NCI-H2227 treated with DMSO at 0.1 percent for 48 hours (cell line): ENCODE data around the gene KIF11.
A peak's percentile ranks its signal among the peaks of the same experiment; 100 is the strongest.
"Not testable (repeated sequence)": the region's sequence is repeated elsewhere in the genome, so short reads cannot be mapped to it uniquely, and the experiment has no call there.

ENCODE experiments used
- DNase-seq: peaks from one replicate; lab custom pipeline; 2025; lab: John Stamatoyannopoulos, UW

The KIF11 gene

DNA sequence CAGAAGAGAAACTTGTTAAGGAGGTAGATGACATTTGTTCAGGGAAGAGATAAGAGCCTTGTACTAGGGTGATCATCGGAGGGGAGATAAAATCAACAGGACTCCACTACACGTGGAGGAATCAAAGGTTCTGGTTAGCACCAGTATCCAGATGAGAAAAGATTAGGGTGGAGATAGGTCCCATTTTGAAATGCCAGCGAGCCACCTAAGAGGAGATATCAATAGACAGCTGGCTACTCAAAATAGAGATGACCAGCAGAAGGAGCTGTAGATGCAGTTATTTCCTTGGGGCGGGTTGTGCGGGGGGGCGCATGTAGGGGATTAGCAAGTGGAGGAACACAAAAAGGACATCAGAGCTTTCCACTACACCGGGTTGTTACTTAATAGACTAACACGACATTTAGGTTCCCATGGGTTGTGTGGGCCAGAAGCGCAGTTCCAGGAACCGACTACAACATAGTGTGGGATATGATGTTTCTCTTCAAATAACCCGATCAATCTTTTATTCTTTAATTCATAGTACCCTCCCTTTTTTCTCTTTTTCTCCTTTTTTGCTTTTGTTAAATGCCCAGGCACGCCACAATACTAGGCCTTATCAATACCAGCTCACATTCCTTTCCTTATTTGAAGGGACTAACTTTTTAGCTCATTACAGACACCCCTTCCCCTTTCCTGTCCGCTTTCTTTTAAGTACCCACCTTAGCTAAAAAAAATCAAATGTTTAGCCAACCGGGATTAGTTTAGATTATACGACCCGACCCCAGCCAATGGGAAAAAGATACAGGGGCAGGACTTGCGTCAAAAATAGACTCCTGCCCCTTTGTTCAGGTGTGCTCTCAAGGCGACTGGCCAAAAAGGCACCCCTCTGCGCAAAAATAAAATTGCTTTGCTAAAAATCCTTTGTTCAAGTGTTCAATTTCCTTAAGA lies 2.0 kb upstream of the KIF11 start:
- peak; percentile 38 for DNase-seq

DNA sequence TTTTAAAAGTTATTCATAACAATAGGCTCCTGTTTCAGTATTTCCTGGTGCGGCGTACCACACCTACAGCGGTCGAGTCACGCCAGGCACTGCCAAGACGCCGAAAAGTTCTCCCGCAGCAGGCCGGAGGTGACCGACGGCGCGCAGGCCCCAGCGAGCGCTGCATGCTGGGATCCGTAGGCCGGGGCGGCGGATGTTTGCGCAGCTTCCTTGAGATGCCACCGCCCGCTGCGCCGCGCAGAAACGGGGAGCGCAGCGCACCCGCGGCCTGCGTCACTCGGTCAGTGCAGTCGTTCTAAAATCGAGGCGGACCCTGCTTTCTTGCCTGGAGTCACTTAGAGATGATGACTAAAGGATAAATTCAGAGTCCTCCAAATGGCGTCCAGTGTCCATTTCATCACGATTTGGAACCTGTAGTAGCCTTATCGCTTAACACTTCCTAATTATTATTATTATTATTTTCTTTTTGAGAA lies 1.3 kb upstream of the KIF11 start:
- DNase-seq = peak; percentile 82

DNA sequence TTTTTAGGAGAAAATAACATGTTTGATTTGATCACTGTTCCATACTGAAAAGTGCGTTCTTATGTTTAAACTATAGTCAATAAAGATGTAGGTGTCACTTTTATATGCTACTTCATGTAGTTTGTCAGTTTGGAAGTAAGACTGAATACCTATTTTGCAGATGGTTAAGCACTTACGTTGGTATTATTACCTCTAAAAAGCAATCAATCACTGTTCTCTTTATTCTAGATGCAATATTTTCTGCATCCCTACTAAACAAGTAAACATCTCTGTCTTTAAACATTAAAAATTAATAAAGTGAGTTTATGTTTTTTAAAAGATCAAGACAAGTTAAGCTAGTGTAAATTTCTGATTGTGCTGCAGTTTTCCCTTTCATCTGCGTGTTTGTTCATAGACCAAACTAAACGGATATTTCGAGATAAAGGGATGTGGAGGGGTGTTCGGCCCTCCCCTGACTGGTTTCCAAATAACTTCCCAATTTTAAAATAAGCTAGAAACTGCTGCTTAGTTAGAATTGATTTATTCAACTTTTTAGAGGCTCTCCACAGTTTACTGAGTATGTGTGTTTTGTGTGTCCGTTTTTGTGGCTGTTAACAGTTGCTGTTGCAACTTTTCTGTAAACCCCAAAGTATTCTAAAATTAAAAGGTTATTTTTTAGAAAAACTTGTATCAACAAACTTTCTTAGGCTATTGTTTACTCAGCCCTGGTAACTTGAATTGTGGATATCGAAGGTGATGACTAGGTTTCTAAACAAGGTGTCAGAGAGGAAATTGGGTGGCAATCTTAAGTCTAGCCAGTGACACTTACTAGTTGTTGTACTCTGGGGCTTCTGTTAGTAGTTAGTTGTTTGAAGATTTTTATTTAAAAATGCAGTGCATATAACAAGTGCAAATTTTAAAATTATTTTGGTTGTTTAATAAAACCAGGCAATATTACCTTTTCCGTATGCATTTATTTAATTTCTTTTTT lies 974 bp downstream of the KIF11 start:
- no peak for DNase-seq

DNA sequence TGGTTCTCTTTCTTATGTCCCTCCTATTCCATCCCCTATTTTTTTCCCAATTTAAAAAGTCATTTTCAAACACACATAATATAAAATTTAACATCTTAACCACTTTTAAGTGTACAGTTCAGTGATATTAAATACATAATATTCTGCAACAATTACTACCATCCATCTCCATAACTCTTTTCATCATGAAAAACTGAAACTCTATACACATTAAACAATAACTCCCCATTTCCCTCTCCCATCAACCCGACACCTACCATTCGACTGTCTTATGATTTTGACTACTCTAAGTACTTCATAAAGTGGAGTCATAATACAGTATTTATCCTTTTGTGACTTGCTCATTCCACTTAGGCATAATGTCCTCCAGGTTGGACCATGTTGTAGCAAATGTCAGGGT lies 2.6 kb downstream of the KIF11 start:
- DNase-seq = no peak

DNA sequence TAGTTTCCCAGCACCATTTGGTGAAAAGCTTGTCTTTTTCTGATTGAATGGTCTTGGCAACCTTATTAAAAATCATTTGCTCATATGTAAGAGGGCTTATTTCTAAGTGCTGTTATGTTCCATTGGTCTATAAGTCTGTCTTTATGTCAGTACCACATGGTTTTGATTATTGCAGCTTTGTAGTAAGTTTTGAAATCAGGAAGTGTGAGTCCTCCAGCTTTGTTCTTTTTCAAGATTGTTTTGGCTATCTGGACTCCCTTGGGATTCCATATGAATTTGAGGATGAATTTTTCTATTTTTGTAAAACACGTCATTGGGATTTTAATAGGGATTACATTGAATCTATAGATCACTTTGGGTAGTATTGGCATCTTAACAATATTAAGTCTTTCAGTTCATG lies 5.4 kb downstream of the KIF11 start:
- DNase-seq = no peak

DNA sequence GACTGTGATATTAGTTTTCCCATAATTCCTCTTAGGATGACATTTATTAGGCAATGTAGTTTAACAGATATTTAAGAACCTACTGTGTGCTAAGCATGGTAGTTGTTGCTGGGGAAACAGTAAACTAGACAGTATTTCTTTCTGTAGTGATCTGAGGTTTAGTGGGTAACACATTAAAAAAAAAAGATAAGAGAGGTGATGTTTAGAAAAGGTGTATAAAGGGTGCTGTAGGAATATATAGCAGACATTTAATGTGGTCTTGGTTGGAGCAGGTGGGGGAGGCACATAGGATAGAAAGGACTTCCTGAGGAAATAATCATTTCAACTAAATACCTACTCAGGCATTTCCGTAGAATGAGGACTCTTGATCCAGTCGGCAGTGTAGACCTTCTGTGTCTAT lies 11.9 kb downstream of the KIF11 start:
- DNase-seq = no peak

DNA sequence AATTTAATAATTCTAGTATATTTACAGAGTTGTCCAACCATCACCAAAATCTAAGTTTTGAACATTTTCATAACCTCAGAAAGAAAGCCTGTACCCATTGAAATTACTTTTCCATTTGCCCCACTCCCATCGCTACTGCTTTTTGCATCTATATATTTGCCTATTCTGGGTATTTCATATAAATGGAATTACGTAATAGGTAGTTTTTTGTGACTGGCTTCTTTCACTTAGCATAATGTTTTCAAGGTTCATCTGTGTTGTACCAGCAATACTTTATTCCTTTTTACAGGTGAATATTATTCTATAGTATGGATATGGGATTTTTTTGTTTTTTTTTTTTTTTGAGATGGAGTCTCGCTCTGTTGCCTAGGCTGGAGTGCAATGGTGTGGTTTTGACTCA lies 22.6 kb downstream of the KIF11 start:
- DNase-seq = no peak

DNA sequence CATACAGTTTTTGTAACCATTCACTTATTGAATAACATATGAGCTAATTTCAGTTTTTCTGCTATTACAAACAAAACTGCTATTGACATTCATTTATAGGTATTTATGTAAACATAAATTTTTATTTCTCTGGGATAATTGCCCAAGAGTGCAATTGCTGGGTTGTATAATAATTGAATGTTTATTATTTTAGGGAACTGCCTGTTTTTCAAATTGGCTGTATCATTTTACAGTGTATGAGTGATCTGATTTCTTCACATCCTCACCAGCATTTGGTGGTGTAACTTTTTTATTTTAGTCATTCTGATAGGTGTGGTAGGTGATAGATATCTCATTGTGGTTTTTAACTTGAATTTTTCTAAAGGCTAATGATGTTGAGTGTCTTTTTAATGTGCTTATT lies 26.4 kb downstream of the KIF11 start:
- no peak for DNase-seq

DNA sequence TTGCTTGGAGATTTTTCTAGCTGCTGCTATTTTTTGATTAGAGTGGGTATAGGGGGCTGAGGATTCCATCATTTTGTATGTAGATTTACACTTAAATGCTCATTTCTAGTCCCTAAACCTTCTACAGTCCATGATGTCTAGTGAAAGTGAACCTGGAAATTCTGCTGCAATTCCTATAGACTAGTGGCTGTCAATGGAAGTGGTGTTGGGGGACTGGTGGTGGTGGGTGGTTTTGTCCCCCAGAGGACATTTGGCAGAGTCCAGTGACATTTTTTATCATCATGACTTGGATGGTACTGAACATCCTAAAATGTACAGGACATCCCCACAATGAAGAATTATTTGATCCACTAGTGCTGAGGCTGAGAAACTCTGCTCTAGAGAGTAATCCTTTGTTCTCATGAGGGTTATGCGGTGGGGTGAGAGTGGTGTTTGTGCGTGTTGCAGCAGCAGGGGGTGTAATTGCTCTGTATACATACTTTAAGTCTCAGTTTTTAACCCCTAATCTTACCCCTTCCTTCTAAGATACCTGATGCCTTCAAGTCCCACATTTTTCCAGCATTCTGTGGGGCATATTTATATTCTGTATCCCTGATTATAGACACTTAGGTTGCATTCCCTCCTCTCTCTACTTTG lies 35.0 kb downstream of the KIF11 start:
- peak; percentile 37 for DNase-seq

DNA sequence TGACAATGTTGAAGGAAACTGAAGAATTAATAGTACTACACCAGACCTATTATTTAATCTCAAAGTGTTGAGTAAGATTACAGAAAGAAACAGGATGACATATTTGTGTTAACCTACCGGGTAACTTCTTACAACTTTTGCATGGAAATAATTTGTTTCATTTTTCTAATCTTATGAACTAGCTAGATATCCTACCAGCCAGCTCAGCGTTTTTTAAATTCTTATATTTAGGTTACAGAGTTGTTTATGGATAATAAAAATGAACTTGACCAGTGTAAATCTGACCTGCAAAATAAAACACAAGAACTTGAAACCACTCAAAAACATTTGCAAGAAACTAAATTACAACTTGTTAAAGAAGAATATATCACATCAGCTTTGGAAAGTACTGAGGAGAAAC lies 37.0 kb downstream of the KIF11 start:
- DNase-seq = no peak

DNA sequence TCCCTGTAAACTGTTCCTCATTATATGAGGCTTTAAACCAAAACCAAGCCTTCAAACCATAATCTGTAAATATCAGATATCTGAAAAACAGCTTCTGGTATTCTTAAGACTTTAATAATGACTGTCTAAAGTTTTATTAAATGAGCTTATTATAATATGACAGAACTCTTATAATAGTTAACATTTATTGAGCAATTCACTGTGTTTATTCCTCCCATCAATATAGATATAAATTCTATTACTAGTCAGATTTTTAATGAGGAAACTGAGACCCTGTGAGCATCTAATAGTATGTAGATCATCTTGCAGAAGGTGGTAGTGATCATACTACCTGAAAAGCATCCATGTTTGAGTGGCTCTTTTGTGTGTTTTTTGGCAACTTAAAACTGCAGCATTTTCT lies 45.1 kb downstream of the KIF11 start:
- DNase-seq = no peak

DNA sequence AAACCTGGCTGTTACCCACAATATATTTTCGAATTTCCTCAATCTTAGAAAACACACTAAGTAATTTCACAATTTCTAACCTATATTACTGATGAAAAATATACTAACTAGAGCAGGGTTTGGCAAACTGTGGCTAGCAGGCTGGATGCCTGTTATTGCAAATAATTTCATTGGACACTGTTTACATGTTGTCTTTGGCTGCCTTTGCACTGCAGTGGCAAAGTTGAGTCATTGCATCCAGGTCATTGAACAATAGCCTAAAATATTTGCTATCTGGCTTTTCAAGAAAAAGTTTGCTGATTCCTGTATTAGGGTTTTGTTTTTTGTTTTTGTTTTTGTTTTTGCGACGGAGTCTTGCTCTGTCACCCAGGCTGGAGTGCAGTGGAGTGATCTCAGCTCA lies 47.2 kb downstream of the KIF11 start:
- no peak for DNase-seq

DNA sequence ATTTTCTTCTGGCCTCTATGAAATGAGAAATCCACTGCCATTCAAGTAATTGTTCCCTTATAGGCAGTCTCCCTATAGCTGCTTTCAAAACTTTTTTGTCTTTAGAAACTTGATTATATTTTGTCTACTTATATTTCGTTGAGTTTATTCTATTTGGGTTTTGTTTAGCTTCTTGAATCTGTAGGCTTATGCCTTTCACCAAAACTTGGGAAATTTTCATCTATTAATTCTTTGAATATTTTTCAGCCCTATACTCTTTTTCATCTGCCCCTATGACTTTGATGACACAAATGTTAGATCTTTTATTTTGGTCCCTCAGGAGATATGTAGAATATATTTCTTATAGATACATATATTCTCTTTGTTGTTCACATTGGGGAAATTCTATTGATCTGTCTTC lies 48.6 kb downstream of the KIF11 start:
- DNase-seq = no peak

DNA sequence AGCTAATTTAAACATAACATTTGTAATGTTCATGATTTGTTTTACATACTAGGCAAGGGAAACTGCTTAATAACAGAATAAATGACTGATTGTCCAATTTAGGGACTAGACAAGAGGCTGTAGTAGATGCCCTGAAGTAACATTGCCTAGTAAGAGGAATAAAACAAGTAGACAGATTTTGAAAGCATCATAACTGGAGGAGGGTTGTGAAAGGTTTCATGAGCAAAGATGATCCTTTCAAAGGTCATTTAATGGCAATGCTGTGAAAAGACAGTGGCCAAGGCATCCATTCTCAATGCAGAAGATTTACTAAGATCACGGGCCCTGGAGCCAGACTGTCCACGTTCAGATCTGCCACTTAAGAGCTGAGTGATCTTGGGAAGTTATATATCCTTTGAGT lies 52.0 kb downstream of the KIF11 start:
- no peak for DNase-seq

DNA sequence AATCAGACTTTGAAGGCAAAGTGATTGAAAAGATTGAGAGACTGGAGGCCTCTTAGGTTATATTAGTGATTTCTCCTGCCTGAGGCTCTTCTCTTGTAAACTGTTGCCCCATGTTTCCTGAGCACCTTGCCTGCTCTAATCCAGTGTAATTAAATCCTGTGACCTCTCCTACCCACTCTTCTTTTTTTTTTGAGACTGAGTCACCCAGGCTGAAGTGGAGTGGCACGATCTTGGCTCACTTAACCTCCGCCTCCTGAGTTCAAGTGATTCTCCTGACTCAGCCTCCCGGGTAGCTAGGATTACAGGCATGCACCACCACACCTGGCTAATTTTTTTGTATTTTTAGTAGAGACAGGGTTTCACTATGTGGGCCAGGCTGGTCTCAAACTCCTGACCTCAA lies 57.9 kb downstream of the KIF11 start:
- DNase-seq = not testable (repeated sequence)

DNA sequence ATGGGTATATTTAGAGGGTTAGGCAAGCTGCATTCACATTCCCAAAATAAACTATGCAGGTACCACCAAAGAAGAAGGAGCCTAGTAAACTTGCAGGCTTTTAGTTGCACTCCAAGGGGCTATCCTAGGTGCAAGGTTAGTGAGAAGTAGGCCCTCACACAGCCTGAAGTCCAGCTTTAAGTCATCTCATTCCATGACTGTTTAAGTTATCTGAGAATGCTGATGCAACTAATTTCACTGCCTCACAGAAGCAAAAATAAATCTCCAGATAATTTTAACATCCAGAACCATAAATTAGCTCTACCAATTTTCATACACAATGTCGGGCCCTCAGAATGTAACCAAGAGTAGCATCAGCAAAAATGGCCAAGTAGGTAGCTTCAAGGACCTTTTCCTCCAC lies 62.5 kb downstream of the KIF11 start:
- no peak for DNase-seq

DNA sequence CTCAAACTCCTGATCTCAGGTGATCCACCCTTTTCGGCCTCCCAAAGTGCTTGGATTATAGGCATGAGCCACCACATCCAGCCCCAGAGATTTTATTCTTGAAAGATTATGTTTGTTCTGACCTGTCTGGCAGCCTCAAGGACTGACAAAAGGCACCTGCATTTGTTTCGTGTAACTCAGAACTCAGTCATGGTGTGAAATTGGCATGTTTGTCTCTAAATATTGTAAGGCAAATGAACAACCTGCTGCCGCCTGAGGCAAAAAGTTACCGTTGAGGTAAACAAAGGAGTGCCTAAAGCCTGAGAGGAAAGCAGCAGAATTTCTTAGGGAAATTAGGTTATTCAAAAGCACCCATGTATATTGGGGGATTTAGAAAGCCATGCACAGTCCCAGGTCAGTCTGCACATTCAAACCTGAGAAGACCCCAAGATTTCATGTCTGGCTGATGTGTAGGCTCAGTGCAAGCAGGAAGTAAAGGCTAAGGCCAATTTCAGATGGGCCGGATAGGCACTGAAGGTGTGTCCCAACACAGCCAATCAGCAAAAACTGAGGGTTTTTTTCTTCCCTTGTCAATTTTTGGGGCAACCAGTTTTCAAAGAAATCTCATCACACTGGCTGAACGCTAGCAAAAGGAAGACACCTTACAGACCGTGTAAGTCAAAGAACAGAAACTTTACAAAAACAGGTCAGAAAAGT lies 63.5 kb downstream of the KIF11 start:
- no peak for DNase-seq

DNA sequence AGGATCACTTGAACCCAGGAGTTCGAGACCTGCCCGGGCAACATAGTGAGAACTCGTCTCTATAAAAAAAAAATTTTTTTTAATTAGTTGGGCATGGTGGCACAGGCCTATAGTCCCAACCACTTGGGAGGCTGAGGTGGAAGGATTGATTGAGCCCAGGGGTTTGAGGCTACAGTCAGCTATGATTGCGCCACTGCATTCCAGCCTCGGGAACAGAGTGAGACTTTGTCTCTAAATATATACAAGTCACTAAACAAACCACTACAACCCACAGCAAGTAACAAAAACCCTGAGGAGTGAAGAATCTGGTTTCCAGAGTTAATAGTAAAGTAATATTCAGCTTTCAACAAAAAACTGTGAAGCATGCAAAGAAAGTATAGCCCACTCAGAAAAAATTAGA lies 64.1 kb downstream of the KIF11 start:
- DNase-seq = no peak

DNA sequence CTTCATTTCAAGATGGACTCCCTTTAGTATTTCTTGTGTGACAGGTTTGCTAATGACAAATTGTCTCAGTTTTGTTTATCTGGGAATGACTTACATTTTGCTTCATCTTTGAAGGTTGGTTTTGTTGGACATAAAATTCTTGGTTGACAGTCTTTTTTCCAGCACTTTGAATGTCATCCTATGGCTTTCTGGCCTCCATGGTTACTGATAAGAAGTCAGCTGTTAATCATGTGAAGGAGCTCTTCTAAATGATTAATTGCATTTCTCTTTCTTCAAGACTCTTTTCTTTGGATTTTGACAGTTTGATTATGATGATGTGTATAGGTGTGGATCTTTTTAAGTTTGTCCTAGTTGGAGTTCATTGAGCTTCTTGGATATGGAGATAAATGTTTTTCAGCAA lies 69.9 kb downstream of the KIF11 start:
- no peak for DNase-seq

DNA sequence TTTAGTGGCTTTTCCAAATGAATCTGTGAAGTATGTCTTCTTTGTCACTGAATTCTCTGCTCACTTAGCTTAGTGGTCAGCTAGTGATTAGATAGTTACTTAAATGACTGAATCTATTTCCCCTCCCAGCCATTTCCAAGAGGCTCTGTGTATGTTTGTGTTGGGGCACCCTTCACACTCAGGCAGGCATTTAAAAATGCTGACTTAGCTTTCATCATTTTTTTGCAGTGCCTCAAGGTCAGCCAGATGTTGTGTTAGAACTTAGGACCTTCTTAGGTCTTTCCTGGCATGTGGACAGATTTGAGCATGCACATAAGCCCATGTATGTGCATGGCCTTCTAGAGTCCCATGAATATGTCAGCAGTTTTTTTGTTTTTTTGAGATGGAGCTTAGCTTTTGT lies 71.4 kb downstream of the KIF11 start:
- no peak for DNase-seq

DNA sequence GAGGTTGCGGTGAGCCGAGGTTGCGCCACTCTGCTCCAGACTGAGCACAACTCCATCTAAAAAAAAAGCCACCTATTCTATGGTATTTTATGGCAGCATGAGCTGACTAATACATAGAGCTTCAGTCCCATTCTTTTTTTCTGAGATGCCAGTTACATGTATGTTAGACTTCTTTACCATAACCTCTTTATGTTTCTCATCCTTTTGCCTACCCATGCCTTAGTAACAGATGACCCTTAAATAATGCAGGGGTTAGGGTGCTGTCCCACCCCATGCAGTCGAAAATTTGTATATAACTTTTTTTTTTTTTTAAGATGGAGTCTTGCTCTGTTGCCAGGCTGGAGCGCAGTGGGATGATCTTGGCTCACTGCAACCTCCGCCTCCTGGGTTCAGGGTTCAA lies 74.1 kb downstream of the KIF11 start:
- DNase-seq = no peak

DNA sequence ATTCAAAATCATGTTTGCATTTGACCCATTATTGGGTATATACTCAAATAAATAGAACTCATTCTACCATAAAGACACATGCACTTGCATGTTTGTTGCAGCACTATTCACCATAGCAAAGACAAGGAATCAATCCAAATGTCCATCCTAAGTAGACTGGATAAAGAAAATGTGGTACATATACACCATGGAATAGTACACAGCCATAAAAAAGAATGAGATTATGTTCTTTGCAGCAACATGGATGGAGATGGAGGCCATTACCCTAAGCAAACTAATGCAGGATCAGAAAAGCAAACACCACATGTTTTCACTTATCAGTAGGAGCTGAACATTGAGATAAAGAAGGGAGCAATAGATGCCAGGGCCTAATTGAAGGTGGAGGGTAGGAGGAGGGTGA lies 84.8 kb downstream of the KIF11 start:
- no peak for DNase-seq
